Measurements from ENCODE around the gene MAN1A1.

DNA sequence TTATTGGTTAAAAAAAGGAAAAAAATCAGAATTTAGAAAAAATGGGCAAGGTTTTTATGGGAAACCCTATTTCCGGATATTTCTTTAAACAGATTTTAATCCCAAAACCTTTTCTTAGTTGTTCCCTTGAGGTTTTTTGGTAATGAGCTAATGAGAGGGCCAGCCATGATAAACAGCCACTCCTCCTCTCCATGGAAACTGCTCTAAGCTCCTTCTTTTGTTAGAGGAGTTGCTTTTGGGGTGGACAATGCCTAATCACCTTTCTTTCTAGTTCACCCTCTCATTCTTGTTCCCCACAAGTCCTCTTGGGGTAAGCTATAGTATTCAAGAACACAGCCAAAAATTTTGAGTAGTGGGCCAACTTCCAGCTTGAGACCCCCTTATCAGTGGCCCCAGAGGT is 166.1 kb downstream of the MAN1A1 start:
- TF ChIP-seq, protein P1, sequence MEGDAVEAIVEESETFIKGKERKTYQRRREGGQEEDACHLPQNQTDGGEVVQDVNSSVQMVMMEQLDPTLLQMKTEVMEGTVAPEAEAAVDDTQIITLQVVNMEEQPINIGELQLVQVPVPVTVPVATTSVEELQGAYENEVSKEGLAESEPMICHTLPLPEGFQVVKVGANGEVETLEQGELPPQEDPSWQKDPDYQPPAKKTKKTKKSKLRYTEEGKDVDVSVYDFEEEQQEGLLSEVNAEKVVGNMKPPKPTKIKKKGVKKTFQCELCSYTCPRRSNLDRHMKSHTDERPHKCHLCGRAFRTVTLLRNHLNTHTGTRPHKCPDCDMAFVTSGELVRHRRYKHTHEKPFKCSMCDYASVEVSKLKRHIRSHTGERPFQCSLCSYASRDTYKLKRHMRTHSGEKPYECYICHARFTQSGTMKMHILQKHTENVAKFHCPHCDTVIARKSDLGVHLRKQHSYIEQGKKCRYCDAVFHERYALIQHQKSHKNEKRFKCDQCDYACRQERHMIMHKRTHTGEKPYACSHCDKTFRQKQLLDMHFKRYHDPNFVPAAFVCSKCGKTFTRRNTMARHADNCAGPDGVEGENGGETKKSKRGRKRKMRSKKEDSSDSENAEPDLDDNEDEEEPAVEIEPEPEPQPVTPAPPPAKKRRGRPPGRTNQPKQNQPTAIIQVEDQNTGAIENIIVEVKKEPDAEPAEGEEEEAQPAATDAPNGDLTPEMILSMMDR (IDR thresholded peaks at IDR 0.05 in 4 of 5, conservative IDR thresholded peaks at IDR 0.05 in 1 of 5) = no peak
- no peak for TF ChIP-seq POLR2A (IDR thresholded peaks at IDR 0.05)

All from gastrocnemius medialis (tissue), 4 donors.